Measurements from ENCODE around the gene PCMT1. TPM values are rescaled to one million over a fixed set of nuclear protein-coding genes. Genes with fewer than 3 reads are reported as not detected.

The PCMT1 gene
- total and polyA plus RNA-seq, 2 of the 8 experiments (the other 6 are each of a cell fraction or from before 2014, with no cell fraction given): 84.3 to 91.3 TPM

- no peak for DNase-seq (ENCODE audit: low read depth in 1 of 2, low spot score in 2 of 2)
- H2AFZ ChIP-seq (ENCODE audit: low read length): no peak overlapping the region
- WGBS, 2 experiments (ENCODE audit: extremely low coverage in 1 of 2, insufficient coverage in 1 of 2, insufficient read length in 1 of 2, insufficient replicate concordance in 2 of 2, low coverage in 1 of 2, low lambda C conversion rate in 2 of 2, missing lambda C conversion rate in 1 of 2): 89% methylated on average over 5 of the region's 5 CpGs; no CpG with 5 or more reads in 1 of the 2 experiments
- no peak overlapping the region for H3K18ac ChIP-seq (ENCODE audit: extremely low read depth, low read length)
- H3K4ac ChIP-seq (replicated peaks; ENCODE audit: insufficient read length, low read depth, low read length): no peak overlapping the region
- H4K8ac ChIP-seq (ENCODE audit: extremely low read depth, insufficient read depth, low read length): no peak overlapping the region; the same call in 1 of the 2 replicates
- no peak overlapping the region for H2BK5ac ChIP-seq (ENCODE audit: low read depth, low read length)
- H2BK15ac ChIP-seq (ENCODE audit: low read length): no peak overlapping the region
- H3K4me2 ChIP-seq (ENCODE audit: insufficient read depth in 1 of 2, low read depth in 2 of 2, low read length in 2 of 2): no peak overlapping the region
- H4K91ac ChIP-seq (replicated peaks; ENCODE audit: insufficient read length, low read length): no peak overlapping the region
- H3K9me3 ChIP-seq (ENCODE audit: insufficient read depth in 2 of 2, low read depth in 1 of 2, low read length in 1 of 2): no peaks in the 10 kb centered on the region
- H2AK5ac ChIP-seq (ENCODE audit: low read depth, low read length): no peak overlapping the region
- no peak overlapping the region for H3K56ac ChIP-seq (replicated peaks; ENCODE audit: insufficient read length, low read depth, low read length)
- peaks cover 6% of the 10 kb centered on the region; the same call in 1 of the 2 replicates for H3K79me1 ChIP-seq (ENCODE audit: low read depth, low read length)
- no peak for FAIRE-seq
- peaks cover 4 to 13% of the 10 kb centered on the region in 2 experiments for H4K20me1 ChIP-seq (replicated peaks in 1 of 2; ENCODE audit: control insufficient read depth in 1 of 2, insufficient read depth in 2 of 2, low read length in 2 of 2)
- no peak overlapping the region for H2BK12ac ChIP-seq (ENCODE audit: low read depth, low read length)
- TF ChIP-seq MAX (IDR thresholded peaks at IDR 0.05): no peak
- no peak for TF ChIP-seq SP1 (IDR thresholded peaks at IDR 0.05; ENCODE audit: low read depth, low read length)
- no peak for TF ChIP-seq KDM5A (IDR thresholded peaks at IDR 0.05; ENCODE audit: low read length)
- TF ChIP-seq, protein P1, sequence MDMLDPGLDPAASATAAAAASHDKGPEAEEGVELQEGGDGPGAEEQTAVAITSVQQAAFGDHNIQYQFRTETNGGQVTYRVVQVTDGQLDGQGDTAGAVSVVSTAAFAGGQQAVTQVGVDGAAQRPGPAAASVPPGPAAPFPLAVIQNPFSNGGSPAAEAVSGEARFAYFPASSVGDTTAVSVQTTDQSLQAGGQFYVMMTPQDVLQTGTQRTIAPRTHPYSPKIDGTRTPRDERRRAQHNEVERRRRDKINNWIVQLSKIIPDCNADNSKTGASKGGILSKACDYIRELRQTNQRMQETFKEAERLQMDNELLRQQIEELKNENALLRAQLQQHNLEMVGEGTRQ (IDR thresholded peaks at IDR 0.05; ENCODE audit: low read length): no peak
- TF ChIP-seq CBX8 (IDR thresholded peaks at IDR 0.05; ENCODE audit: borderline replicate concordance, low read depth, low read length): no peak
- TF ChIP-seq CREB1 (IDR thresholded peaks at IDR 0.05): no peak
- TF ChIP-seq EGR1 (IDR thresholded peaks at IDR 0.05; ENCODE audit: borderline replicate concordance, low read depth, low read length): no peak
- TF ChIP-seq RFX5 (IDR thresholded peaks at IDR 0.05; ENCODE audit: borderline replicate concordance, low read depth, low read length): no peak
- no peak for TF ChIP-seq BRCA1 (IDR thresholded peaks at IDR 0.05; ENCODE audit: low read depth, low read length)
- no peak for TF ChIP-seq TAF1 (IDR thresholded peaks at IDR 0.05; ENCODE audit: low read depth, low read length)
- no peak for TF ChIP-seq TCF12 (IDR thresholded peaks at IDR 0.05; ENCODE audit: low read depth, low read length)
- TF ChIP-seq POLR2A (IDR thresholded peaks at IDR 0.05; ENCODE audit: control extremely low read depth in 1 of 2, low read depth in 2 of 2, low read length in 2 of 2): no peak
- no peak for TF ChIP-seq SIRT6 (IDR thresholded peaks at IDR 0.05; ENCODE audit: low read length)
- peaks cover 0 to 10% of the 10 kb centered on the region in 2 experiments; a peak in 2 of 4 replicates for H3K79me2 ChIP-seq (ENCODE audit: control insufficient read depth in 1 of 2, insufficient read depth in 2 of 2, low read length in 2 of 2)
- H3K4me1 ChIP-seq (replicated peaks in 1 of 4; ENCODE audit: control insufficient read depth in 3 of 4, insufficient read depth in 4 of 4, low read length in 3 of 4): peaks cover 4 to 16% (median 9%) of the 10 kb centered on the region in 4 experiments; a peak in 6 of 7 replicates
- no peaks in the 10 kb centered on the region for H3K36me3 ChIP-seq (ENCODE audit: control insufficient read depth in 2 of 4, insufficient read depth in 4 of 4, low read length in 3 of 4)
- H3K23me2 ChIP-seq (ENCODE audit: low read depth, low read length): peaks cover 12% of the 10 kb centered on the region; the same call in 1 of the 2 replicates
- H3K27ac ChIP-seq (ENCODE audit: low read depth, low read length): no peak overlapping the region
- H3K14ac ChIP-seq (ENCODE audit: insufficient read length): no peak overlapping the region
- H3K23ac ChIP-seq (ENCODE audit: insufficient read length): no peak overlapping the region
- CTCF ChIA-PET (ENCODE audit: partially characterized antibody): interaction anchor here (0.9 kb wide), 1 partner anchor 135 kb away, joined by 3 read pairs; no protein-coding TSS in a partner anchor
- H4K5ac ChIP-seq (ENCODE audit: insufficient read length, low read depth, low read length): no peak overlapping the region
- POLR2A ChIA-PET (ENCODE audit: partially characterized antibody): interaction anchor here (0.8 kb wide), 1 partner anchor 30 kb away, joined by 3 read pairs; no protein-coding TSS in a partner anchor
- H3K4me3 ChIP-seq (ENCODE audit: extremely low read depth in 1 of 4, insufficient read depth in 2 of 4, low read depth in 3 of 4, low read length in 4 of 4): 0 out of 8 replicates have a peak overlapping the region, but pooled peaks of 1 of the 4 experiments have one; percentile 4
- no peak overlapping the region for H2BK20ac ChIP-seq (ENCODE audit: low read length)
- H2BK120ac ChIP-seq (replicated peaks; ENCODE audit: low read depth, low read length): no peak overlapping the region
- H3K9ac ChIP-seq (replicated peaks in 1 of 4; ENCODE audit: extremely low read depth in 1 of 4, low read depth in 3 of 4, low read length in 3 of 4): 0 out of 7 replicates have a peak overlapping the region, but pooled peaks of 1 of the 4 experiments have one; percentile 1
- H3K27me3 ChIP-seq (replicated peaks in 1 of 4; ENCODE audit: control insufficient read depth in 3 of 4, extremely low read depth in 1 of 4, insufficient read depth in 3 of 4, low read length in 3 of 4): peaks cover 0 to 13% (median 5%) of the 10 kb centered on the region in 4 experiments; a peak in 5 of 7 replicates
Observed at GRCh38 chr6:149860513-149860833, 110.9 kb downstream of the PCMT1 start.

Data from H1 (cell line).